IMR-90 (cell line): Measurements from ENCODE around the gene SPNS2.

Experiments used
- MXI1 ChIP-seq: IDR thresholded peaks from 2 replicates; pipeline ENCODE4 v1.6.1; 2012; ENCODE audit warnings: low read depth, mild to moderate bottlenecking, low read length, moderate library complexity, borderline replicate concordance
- TF ChIP-seq, protein P1 (sequence below): conservative IDR thresholded peaks from 2 replicates; pipeline ENCODE4 v1.5.1; 2012; ENCODE audit warnings: mild to moderate bottlenecking, low read depth, low read length, improper control_type of control experiment

DNA sequence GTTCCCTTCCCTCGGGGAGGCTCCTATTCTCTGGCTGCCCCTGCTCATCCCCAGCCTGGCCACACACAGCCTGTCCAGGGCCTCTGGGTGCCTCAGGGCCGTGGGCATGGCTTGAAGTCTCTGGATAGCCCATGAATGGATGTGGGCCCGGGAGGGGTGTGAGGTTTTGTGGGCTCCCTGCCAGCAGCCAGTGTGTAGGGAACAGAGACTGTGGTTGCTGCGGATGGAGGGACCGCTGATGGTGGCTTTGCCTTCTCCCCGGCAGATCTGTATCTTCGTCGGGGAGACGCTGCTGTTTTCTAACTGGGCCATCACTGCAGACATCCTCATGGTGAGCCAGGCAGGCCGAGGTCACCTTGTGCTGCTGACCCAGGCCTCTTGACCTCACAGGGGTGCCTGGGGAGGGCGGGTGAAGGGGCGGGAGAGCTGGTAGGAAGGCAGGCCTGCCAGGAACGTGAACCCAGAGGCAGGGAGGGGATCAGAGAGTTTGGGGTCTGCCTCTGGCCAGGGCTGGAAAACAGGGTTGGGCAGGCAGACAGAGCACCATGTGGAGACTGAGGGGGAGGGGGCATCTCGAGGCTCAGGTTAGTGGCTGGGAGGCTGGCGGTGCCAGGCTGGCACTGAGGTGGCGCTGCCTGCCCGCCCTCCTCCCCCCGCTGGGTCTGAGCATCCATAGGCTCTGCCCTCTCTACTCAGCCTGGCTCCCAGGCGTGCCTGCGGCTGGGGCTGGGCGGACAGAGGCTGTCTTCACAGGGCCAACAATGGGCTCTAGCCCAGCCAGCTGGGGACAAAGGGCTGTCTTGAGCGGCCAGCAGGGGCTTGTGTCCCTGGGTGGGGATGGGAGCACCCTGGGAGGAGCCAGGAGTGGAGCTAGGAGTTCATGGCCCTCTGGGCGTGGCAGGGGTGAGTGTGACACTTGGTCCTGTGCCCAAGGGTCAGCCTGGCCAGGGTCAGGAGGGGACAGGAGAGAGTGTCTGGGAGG is 35.1 kb downstream of the SPNS2 start:
- no peak for TF ChIP-seq MXI1
- TF ChIP-seq, protein P1, sequence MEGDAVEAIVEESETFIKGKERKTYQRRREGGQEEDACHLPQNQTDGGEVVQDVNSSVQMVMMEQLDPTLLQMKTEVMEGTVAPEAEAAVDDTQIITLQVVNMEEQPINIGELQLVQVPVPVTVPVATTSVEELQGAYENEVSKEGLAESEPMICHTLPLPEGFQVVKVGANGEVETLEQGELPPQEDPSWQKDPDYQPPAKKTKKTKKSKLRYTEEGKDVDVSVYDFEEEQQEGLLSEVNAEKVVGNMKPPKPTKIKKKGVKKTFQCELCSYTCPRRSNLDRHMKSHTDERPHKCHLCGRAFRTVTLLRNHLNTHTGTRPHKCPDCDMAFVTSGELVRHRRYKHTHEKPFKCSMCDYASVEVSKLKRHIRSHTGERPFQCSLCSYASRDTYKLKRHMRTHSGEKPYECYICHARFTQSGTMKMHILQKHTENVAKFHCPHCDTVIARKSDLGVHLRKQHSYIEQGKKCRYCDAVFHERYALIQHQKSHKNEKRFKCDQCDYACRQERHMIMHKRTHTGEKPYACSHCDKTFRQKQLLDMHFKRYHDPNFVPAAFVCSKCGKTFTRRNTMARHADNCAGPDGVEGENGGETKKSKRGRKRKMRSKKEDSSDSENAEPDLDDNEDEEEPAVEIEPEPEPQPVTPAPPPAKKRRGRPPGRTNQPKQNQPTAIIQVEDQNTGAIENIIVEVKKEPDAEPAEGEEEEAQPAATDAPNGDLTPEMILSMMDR: no peak
